K562 (cell line): ENCODE measurements around the gene RPRD1B. TPM values are rescaled to one million over a fixed set of nuclear protein-coding genes. Genes with fewer than 3 reads are reported as not detected.

Source experiments
- BRD4 ChIP-seq: fragments of 200-600 bp; sonication (generic); IDR thresholded peaks from 2 replicates; pipeline ENCODE4 v1.6.1; 2017; ENCODE audit warnings: inconsistent platforms
- CGGBP1 ChIP-seq: fragments of 250-450 bp; sonication (Bioruptor Pico); IDR thresholded peaks from 2 replicates; pipeline ENCODE4 v1.9.0; 2021; ENCODE audit warnings: mild to moderate bottlenecking
- CREB3 ChIP-seq: fragments of 450-650 bp; conservative IDR thresholded peaks from 2 replicates; pipeline ENCODE4 v1.6.1; 2016; ENCODE audit warnings: missing genetic modification characterization, low read depth, mild to moderate bottlenecking, missing compliant biosample characterization, moderate library complexity
- FUS ChIP-seq: fragments of 200-400 bp; formaldehyde crosslinking; optimal IDR thresholded peaks from 2 replicates; pipeline ENCODE3; 2017; ENCODE audit warnings: low read depth, low read length
- GATAD2A ChIP-seq: fragments of 450-650 bp; IDR thresholded peaks from 2 replicates; pipeline ENCODE4 v1.6.1; 2017
- HNRNPUL1 ChIP-seq: fragments of 200-400 bp; formaldehyde crosslinking; IDR thresholded peaks from 2 replicates; pipeline ENCODE4 v1.6.1; 2017; ENCODE audit warnings: low read length
- MCM2 ChIP-seq: fragments of 450-650 bp; IDR thresholded peaks from 2 replicates; pipeline ENCODE4 v1.6.1; 2017; ENCODE audit warnings: low read depth, mild to moderate bottlenecking
- MCM3 ChIP-seq: fragments of 450-650 bp; IDR thresholded peaks from 2 replicates; pipeline ENCODE4 v1.6.1; 2016
- MED1 ChIP-seq: sonication (generic); formaldehyde crosslinking; IDR thresholded peaks from 2 replicates; pipeline ENCODE4 v1.8.1; 2023; ENCODE audit warnings: missing genetic modification reagents, borderline replicate concordance
- MXD1 ChIP-seq: fragments of 250-450 bp; sonication (Bioruptor Pico); IDR thresholded peaks from 2 replicates; pipeline ENCODE4 v1.8.0; 2021; ENCODE audit warnings: borderline replicate concordance, mild to moderate bottlenecking, moderate library complexity; ENCODE audit not compliant: poor library complexity, severe bottlenecking
- NKRF ChIP-seq: fragments of 450-650 bp; IDR thresholded peaks from 2 replicates; pipeline ENCODE4 v1.6.1; 2016; ENCODE audit warnings: borderline replicate concordance
- RBBP5 ChIP-seq: fragments of 200-600 bp; sonication (generic); IDR thresholded peaks from 2 replicates; pipeline ENCODE4 v1.6.1; 2012; ENCODE audit warnings: borderline replicate concordance, mild to moderate bottlenecking, low read length, control low read depth, inconsistent platforms; ENCODE audit not compliant: insufficient read depth, poor library complexity, severe bottlenecking
- SMARCA4 ChIP-seq: fragments of 450-650 bp; IDR thresholded peaks from 2 replicates; pipeline ENCODE4 v1.6.1; 2016
- SMARCB1 ChIP-seq: IDR thresholded peaks from 2 replicates; pipeline ENCODE4 v1.6.1; 2011; ENCODE audit warnings: improper control_type of control experiment, low read depth; ENCODE audit not compliant: insufficient read length
- SP2 ChIP-seq: IDR thresholded peaks from 2 replicates; pipeline ENCODE4 v1.6.1; 2011; ENCODE audit warnings: mild to moderate bottlenecking, low read depth, low read length, moderate library complexity; ENCODE audit not compliant: poor library complexity, severe bottlenecking; ENCODE audit errors: extremely low read depth
- STAG1 ChIP-seq: sonication (generic); formaldehyde crosslinking; IDR thresholded peaks from 2 replicates; pipeline ENCODE4 v1.5.0; 2020; ENCODE audit warnings: missing genetic modification reagents, borderline replicate concordance
- TBL1XR1 ChIP-seq, 2 experiments: IDR thresholded peaks; 2 replicates each; pipeline ENCODE4 v1.6.1; 2012; ENCODE audit warnings: improper control_type of control experiment in 2 of 2, low read length in 2 of 2, mild to moderate bottlenecking in 1 of 2
- TBP ChIP-seq: optimal IDR thresholded peaks from 2 replicates; pipeline ENCODE3; 2011; ENCODE audit warnings: low read depth, low read length, improper control_type of control experiment
- TFE3 ChIP-seq: fragments of 450-650 bp; formaldehyde crosslinking; IDR thresholded peaks from 2 replicates; pipeline ENCODE4 v1.4.0; 2020; ENCODE audit warnings: mild to moderate bottlenecking, mixed read lengths
- TGIF2 ChIP-seq: sonication (generic); formaldehyde crosslinking; IDR thresholded peaks from 2 replicates; pipeline ENCODE4 v1.8.1; 2022; ENCODE audit warnings: mild to moderate bottlenecking, missing genetic modification reagents, moderate library complexity
- WHSC1 ChIP-seq: IDR thresholded peaks from one replicate; pipeline ENCODE4 v1.6.1; 2012; ENCODE audit warnings: low read length, control low read depth, inconsistent platforms
- ZBTB8A ChIP-seq: fragments of 450-650 bp; IDR thresholded peaks from 2 replicates; pipeline ENCODE4 v1.6.1; 2018; ENCODE audit warnings: mild to moderate bottlenecking, moderate library complexity; ENCODE audit not compliant: partially characterized antibody
- ZKSCAN1 ChIP-seq: fragments of 150-350 bp; IDR thresholded peaks from 2 replicates; pipeline ENCODE4 v1.6.1; 2016; ENCODE audit warnings: low read depth, low read length
- ZNF354B ChIP-seq: fragments of 250-450 bp; sonication (Bioruptor Pico); IDR thresholded peaks from 2 replicates; pipeline ENCODE4 v1.4.0; 2020
- ZNF41 ChIP-seq: fragments of 250-450 bp; sonication (Bioruptor Pico); conservative IDR thresholded peaks from 2 replicates; pipeline ENCODE4 v1.4.0; 2020; ENCODE audit warnings: mild to moderate bottlenecking
- polyA plus RNA-seq, 8 experiments: library from polyadenylated mRNA; depleted of rRNA in 4 of 8; stranded (reverse) in 5 of 8; unstranded in 3 of 8; fragments of >200 nt; fragmentation: Nextera tagmentation in 2 of 8; fragmentation: Illumina TruSeq in 1 of 8; extraction: Ambion mirVana in 2 of 8; extraction: Trizol in 1 of 8; gene quantifications; 2 replicates each; pipeline versions ENCODE4 v1.2.1 to v1.2.3, GENCODE V29; 2011 to 2014; ENCODE audit warnings: inconsistent platforms in 1 of 8, missing spikeins in 1 of 8
- total RNA-seq, 7 experiments: library from RNA; depleted of rRNA in 6 of 7; stranded (reverse); fragments of >200 nt in 6 of 7; fragmentation: Illumina TruSeq in 2 of 7; extraction: Trizol in 2 of 7; gene quantifications; 2 replicates each; pipeline versions ENCODE4 v1.2.1 to v1.2.3, GENCODE V29; 2011 to 2021; ENCODE audit warnings: low replicate concordance in 1 of 7

The RPRD1B gene
- total and polyA plus RNA-seq, 9 of the 15 experiments (the other 6 are each of a cell fraction or from before 2014, with no cell fraction given): 5.5 to 43.0 (median 24.4) TPM

GRCh38 chr20:38094373-38094891, 60.9 kb downstream of the RPRD1B start (continued):
- TF ChIP-seq ZKSCAN1 (no peak), CREB3 (no peak), WHSC1 (no peak), MCM2 (no peak), BRD4 (no peak), GATAD2A (no peak), HNRNPUL1 (no peak), MCM3 (no peak), TBP (no peak), FUS (no peak), STAG1 (CRISPR knock-in tag) (no peak), SMARCB1 (no peak), CGGBP1 (CRISPR knock-in tag) (no peak), MED1 (CRISPR knock-in tag) (no peak), SP2 (no peak), TFE3 (CRISPR knock-in tag) (no peak), TGIF2 (no peak), SMARCA4 (peak; percentile 77), RBBP5 (no peak), TBL1XR1 (IDR thresholded peaks at IDR 0.05; ENCODE audit: low read length in 2 of 2) (no peak), ZBTB8A (no peak), ZNF41 (CRISPR knock-in tag) (no peak), MXD1 (CRISPR knock-in tag) (no peak), NKRF (no peak), ZNF354B (CRISPR knock-in tag) (0 out of 2 replicates have a peak, but pooled peaks have one; percentile 10)
